MCF 10A (cell line): ENCODE measurements around the gene IFT122. TPM values are rescaled to one million over a fixed set of nuclear protein-coding genes. Genes with fewer than 3 reads are reported as not detected.

Experiments used
- BruUV-seq: library from RNA; stranded (reverse); fragments of 400-500 nt; replicated peaks from 2 replicates; lab custom pipeline; 2021; lab: Mats Ljungman, UMichigan
- CTCF ChIA-PET: fragments of 300-600 bp; sonication (Branson Sonifier 250); formaldehyde crosslinking; extraction: SDS; loops from one replicate; lab custom pipeline; 2021; ENCODE audit warnings: antibody characterized with exemption, inconsistent platforms; lab: Yijun Ruan, JAX
- POLR2A ChIA-PET: fragments of 300-600, 350-650 bp; sonication (Branson Sonifier 250); formaldehyde crosslinking; extraction: SDS; loops from one replicate; lab custom pipeline; 2020; ENCODE audit warnings: antibody characterized with exemption, inconsistent platforms; lab: Yijun Ruan, JAX
- DNase-seq: peaks from one replicate; pipeline ENCODE4 v3.0.0-alpha.2; 2018; ENCODE audit not compliant: unreplicated experiment
- H3K27ac Mint-ChIP-seq: one replicate; pipeline ENCODE4 v1.8.0; 2022; ENCODE audit warnings: mild to moderate bottlenecking, low read depth, mixed read lengths; ENCODE audit not compliant: unreplicated experiment
- H3K27me3 Mint-ChIP-seq: one replicate; pipeline ENCODE4 v1.8.0; 2022; ENCODE audit warnings: mixed read lengths; ENCODE audit not compliant: insufficient read depth, unreplicated experiment
- H3K36me3 Mint-ChIP-seq: one replicate; pipeline ENCODE4 v1.8.0; 2022; ENCODE audit warnings: mild to moderate bottlenecking, moderate library complexity, mixed read lengths; ENCODE audit not compliant: insufficient read depth, unreplicated experiment
- H3K4me1 Mint-ChIP-seq: one replicate; pipeline ENCODE4 v1.8.0; 2022; ENCODE audit warnings: mixed read lengths; ENCODE audit not compliant: insufficient read depth, unreplicated experiment
- H3K4me3 Mint-ChIP-seq: one replicate; pipeline ENCODE4 v1.8.0; 2022; ENCODE audit warnings: mild to moderate bottlenecking, moderate library complexity, mixed read lengths; ENCODE audit not compliant: unreplicated experiment
- H3K9me3 Mint-ChIP-seq: one replicate; pipeline ENCODE4 v1.8.0; 2022; ENCODE audit warnings: mixed read lengths; ENCODE audit not compliant: unreplicated experiment
- CTCF ChIP-seq: fragments of 200-600 bp; IDR thresholded peaks from one replicate; pipeline ENCODE4 v1.8.0; 2022; ENCODE audit warnings: antibody characterized with exemption, mild to moderate bottlenecking; ENCODE audit not compliant: unreplicated experiment
- intact Hi-C: fragments of 100-400 bp; cut with micrococcal nuclease; formaldehyde crosslinking; loops from 2 replicates; pipeline ENCODE4 v1.14.1; 2022
- total RNA-seq: library from RNA; stranded (reverse); gene quantifications from 2 replicates; pipeline ENCODE4 v1.2.3, GENCODE V29; 2022

The IFT122 gene
- total RNA-seq, 1 experiment from 2014 or later, result 21.0 TPM

- Mint-ChIP-seq H3K9me3 (no peaks in the 10 kb centered on the region), H3K27ac (no peak overlapping the region), H3K4me3 (no peak overlapping the region), H3K36me3 (no peaks in the 10 kb centered on the region), H3K27me3 (no peaks in the 10 kb centered on the region), H3K4me1 (no peaks in the 10 kb centered on the region)
- ChIA-PET CTCF (interaction anchor here (0.6 kb wide), 1 partner anchor 12 kb away, joined by 3 read pairs; no protein-coding TSS in a partner anchor), POLR2A (no interaction called here)
- no peak for DNase-seq
- intact Hi-C loops, result no loop called here
- no TSS peak for BruUV-seq
- TF ChIP-seq CTCF, result no peak
Observed at GRCh38 chr3:129530821-129531220, 90.8 kb downstream of the IFT122 start.

GRCh38 chr3:129531699-129532098, 91.7 kb downstream of the IFT122 start:
- DNase-seq, result no peak
- TF ChIP-seq CTCF, result no peak
- CTCF ChIA-PET, result no interaction called here
- H3K4me3 Mint-ChIP-seq, result no peak overlapping the region
- no peaks in the 10 kb centered on the region for H3K4me1 Mint-ChIP-seq
- H3K36me3 Mint-ChIP-seq, result no peaks in the 10 kb centered on the region
- H3K27ac Mint-ChIP-seq, result no peak overlapping the region
- intact Hi-C loops, result no loop called here
- BruUV-seq, result no TSS peak
- no peaks in the 10 kb centered on the region for H3K9me3 Mint-ChIP-seq
- POLR2A ChIA-PET, result no interaction called here
- H3K27me3 Mint-ChIP-seq, result no peaks in the 10 kb centered on the region

- ChIA-PET CTCF (no interaction called here), POLR2A (no interaction called here)
- Mint-ChIP-seq H3K4me3 (no peak overlapping the region), H3K4me1 (no peaks in the 10 kb centered on the region), H3K9me3 (no peaks in the 10 kb centered on the region), H3K36me3 (no peaks in the 10 kb centered on the region), H3K27me3 (no peaks in the 10 kb centered on the region), H3K27ac (no peak overlapping the region)
- TF ChIP-seq CTCF, result no peak
- no TSS peak for BruUV-seq
- no peak for DNase-seq
- intact Hi-C loops, result no loop called here
Observed at GRCh38 chr3:129532261-129532660, 92.2 kb downstream of the IFT122 start.

GRCh38 chr3:129533406-129533805, 93.4 kb downstream of the IFT122 start:
- Mint-ChIP-seq H3K4me3 (no peak overlapping the region), H3K27ac (no peak overlapping the region), H3K36me3 (no peaks in the 10 kb centered on the region), H3K9me3 (no peaks in the 10 kb centered on the region), H3K27me3 (no peaks in the 10 kb centered on the region), H3K4me1 (no peaks in the 10 kb centered on the region)
- intact Hi-C loops, result no loop called here
- POLR2A ChIA-PET, result no interaction called here
- BruUV-seq, result no TSS peak
- no peak for DNase-seq
- TF ChIP-seq CTCF, result no peak
- CTCF ChIA-PET, result interaction anchor here (0.7 kb wide), 1 partner anchor 1006 kb away, joined by 3 read pairs; no protein-coding TSS in a partner anchor
